ENCODE data around the gene CDH9. TPM values are rescaled to one million over a fixed set of nuclear protein-coding genes. Genes with fewer than 3 reads are reported as not detected.

The CDH9 gene
- total and polyA plus RNA-seq, 2 of the 13 experiments (the other 11 are each of a cell fraction or from before 2014, with no cell fraction given) = 0.03 to 0.24 TPM

GRCh38 chr5:27041372-27041771, 3.0 kb upstream of the CDH9 start (continued):
- no peak for TF ChIP-seq NR0B2 (CRISPR knock-in tag; IDR thresholded peaks at IDR 0.05)
- TF ChIP-seq KLF6 (CRISPR knock-in tag; IDR thresholded peaks at IDR 0.05) = no peak
- no peak for TF ChIP-seq SYNCRIP (IDR thresholded peaks at IDR 0.05; ENCODE audit: insufficient read depth, low read depth, low read length)
- no peak for TF ChIP-seq RFX3 (CRISPR knock-in tag; IDR thresholded peaks at IDR 0.05)
- TF ChIP-seq TFDP1 (CRISPR knock-in tag; IDR thresholded peaks at IDR 0.05; ENCODE audit: borderline replicate concordance) = no peak
- no peak for TF ChIP-seq ZNF609 (CRISPR knock-in tag; IDR thresholded peaks at IDR 0.05; ENCODE audit: borderline replicate concordance)
- TF ChIP-seq ZNF777 (CRISPR knock-in tag; IDR thresholded peaks at IDR 0.05) = no peak
- no peak for TF ChIP-seq PPARG (CRISPR knock-in tag; conservative IDR thresholded peaks at IDR 0.05)
- no peak for TF ChIP-seq ZNF543 (CRISPR knock-in tag; IDR thresholded peaks at IDR 0.05)
- TF ChIP-seq ZBTB21 (CRISPR knock-in tag; IDR thresholded peaks at IDR 0.05) = no peak

Measured in HepG2 (cell line).